HG03025 (cell line): ENCODE data around the gene CABP4.

Experiments used
- ATAC-seq: cut with Tn5 transposase; IDR thresholded peaks from one replicate; pipeline ENCODE4 v1.9.1; 2021; ENCODE audit warnings: mild to moderate bottlenecking, moderate library complexity; ENCODE audit not compliant: unreplicated experiment, low FRiP score

Gene CABP4

DNA sequence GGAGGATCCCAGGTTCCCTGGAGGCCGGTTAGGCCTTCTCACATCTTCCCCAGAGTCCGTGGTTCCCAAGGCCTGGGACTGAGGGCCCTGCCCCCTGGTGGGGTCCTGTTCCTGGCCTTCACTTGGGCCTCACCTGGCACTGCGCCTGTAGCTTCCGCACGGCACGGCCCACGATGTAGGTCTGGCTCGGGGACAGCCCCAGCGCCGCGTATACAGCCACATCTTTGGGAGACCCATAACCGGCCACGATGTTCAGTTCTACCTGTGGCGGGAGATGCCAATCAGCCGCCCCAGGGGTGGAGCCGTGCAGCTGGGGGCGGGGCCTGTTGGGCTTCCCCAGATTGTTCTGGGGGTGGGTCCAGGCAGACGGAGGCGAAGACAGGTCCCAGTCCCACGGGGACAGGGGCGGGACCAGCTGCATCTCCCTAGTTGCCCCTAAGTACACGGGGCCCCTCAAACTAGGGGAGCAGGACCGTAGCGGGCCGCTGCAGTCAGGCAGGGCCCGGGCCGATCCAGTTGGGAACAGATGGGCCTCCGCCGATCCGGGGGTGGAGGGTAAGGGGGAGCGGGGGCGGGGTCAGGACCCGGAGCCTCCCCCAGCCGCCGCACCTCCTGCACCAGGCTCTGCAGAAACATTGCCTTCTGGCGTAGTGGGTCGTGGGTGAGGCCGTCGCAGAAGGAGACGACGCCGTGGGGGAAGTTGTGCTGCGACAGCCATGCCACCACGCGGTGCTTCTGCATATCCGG lies 37.8 kb downstream of the CABP4 start:
- no peak for ATAC-seq

DNA sequence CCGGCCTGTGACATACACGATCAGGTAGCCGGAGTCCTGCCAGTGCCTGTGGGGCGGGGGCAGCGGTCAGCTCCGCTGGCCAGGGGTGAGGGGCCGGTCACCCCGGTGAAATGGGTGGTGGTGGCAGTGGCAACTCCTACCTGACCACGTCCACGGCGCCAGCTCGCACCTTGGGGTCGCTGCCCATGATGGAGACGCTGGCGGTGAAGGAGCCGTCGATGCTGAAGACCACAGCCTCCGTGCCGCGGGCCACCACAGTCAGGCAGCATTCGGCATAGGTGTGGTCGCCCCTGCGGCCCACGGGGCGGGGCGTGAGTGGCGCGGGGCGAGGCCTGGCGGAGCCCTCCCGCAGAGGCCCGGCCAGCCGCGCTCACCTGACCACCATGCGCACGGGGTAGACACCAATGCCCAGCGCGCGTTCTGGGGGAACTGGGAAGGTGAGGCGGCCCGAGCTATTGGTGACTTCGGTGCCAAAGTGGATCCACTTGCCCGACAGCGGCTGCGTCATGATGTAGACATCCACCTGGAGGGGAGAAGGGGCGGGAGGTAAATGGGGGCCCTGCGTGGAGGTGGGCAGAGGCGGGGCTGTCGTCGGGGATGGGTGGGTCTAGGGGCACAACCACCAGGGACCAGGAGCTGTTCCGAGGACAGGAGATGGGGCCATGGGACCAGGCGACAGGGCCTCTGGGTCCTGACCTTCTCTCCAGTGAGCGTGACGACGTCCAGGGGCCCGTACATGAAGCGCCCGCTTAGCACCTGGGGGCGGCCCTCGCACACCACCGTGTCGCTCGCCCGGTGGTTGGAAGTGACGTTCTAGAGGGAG lies 38.6 kb downstream of the CABP4 start:
- no peak for ATAC-seq

DNA sequence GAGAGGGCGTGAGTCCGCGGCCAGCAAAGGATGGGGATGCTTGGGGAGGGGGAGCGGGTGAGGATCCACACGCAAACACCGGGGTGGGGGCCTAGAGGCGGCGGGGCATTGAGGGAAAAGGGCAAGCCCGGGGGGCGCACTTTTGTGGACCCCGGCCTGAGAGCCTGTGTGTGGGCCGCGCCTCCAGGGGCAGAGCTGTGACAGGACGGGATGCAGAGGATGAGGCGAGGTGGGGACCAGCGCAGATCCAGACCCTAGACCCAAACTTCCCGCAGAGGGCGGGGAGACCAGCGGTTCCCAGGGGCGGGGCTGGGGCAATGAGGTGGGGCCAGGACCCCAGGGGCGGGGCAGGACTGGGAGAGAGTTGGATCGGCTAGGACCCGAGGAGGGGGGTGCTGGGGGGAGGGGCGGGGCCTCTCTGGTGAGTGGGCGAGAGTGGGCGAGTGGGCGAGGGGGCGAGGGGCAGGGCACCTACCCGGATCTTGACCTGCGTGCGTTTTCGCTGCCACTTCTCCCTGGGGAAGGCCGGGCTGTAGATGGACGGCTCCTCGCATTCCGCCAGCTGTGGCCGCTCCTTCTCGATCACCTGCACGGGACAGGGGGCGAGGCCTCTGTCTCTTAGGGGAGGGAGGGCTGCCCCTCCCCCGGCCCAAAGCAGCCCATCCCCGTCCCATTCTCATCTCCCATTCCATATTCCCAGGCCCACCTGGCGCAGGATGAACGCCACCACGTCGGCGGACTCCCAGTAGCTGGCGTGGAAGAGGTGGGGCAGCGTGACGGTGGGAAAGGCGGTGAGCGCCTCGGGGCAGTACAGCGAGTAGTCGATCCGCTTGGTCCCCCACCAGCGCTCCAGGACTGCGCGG lies 39.4 kb downstream of the CABP4 start:
- no peak for ATAC-seq

DNA sequence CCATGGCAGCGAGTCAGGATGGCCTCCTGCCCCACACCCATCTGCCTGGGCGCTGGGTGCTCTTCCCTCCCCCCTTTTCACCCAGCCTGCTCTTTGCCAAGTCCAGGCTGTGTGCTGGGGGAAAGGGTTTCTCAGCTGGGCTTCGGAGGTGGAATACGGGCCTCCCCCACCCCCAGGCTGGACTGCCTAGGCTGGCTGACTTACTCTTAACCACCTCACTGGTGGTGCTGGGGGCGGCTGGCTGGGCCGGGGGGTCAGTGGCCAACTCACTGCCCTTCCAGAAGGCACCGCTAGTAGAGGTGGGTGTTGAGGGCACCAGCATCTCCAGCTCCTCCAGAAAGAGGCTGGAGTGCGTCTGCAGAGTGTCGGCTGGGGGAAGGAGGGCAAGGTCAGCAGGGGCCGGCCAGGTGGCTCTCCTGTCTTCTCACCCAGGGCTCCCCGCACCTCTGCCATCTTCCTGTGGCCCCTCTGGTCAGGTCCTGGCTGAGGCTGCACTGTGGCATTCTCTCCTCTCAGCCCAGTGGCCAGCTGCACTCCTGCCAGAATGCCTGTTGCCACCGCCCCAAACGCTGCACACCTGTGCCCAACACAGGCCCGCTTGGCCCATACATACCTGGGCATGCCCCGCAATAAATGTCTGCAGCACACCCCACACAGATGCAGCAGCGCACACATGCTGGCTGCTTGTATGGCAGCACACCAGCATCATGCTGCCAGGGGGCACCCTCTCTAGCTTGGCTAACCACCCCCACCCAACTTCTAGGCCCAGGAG lies 40.3 kb downstream of the CABP4 start:
- no peak for ATAC-seq

DNA sequence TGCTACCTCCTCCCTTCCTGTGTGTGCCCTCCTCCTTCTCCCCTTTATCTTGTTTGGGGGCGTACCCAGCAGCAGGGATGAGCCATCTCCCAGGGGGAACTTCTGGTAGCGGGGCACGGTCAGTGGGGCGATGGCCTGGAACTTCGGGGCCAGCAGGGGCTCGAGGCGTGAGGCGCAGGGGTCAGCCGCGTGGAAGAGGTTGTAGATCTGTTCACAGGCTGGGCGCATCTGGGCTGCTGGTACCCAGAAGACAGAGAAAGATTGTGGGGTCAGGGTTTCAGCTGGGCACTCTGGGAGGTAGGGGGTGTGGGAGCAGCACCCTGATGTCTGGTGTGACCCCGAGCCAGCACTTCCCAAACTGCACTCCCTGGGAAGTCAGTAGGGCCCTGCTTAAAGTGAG lies 41.0 kb downstream of the CABP4 start:
- no peak for ATAC-seq

DNA sequence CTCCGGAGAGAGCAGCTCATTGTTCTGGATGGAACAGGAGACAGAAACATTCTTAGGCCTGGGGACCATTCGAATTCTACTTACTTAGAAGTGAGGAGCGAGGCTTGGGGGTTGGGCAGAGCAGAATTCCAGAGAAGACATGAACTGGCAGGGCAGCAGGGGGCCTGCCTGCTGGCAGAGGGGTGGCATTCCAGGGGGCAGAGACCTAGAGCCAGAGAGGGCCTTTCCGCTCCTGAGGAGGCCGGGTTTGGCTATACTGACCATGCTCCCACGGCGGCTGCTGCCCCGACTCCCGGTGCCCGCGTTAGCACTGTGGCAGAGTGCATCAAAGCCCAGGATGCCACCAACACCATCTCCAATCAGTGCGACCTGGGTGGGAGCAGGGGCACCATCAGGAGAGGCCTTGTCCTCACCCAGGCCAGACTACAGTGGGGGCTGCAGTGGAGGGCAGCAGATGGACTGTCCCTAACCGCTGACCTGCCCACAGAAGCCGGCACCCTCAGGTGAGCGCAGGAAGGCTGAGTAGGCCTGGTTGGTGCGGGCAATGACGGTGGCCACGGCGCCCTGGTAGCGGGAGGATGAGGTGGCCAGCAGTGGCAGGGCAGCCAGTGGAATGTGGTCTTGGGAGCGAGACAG lies 42.6 kb downstream of the CABP4 start:
- no peak for ATAC-seq

DNA sequence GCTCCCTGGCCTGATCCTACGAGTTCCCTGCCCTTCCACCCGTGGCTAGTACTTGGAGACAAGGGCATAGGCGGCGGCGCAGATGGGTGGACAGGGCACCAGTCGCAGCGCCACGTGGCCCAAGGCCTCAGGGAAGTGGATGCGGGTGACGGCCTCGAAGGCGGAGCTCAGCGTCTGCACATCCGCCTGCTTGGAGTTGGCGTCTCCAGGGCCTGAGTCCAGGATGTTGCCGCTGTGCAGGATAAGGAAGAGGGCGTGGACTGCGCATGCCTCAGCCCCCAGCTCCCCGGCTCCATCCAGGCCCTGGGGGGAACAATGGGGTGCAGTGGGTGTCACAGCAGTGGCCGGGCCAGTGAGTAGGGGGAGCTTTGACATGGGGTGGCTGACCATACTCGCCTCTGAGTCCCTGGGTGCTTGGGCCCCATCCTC lies 43.4 kb downstream of the CABP4 start:
- ATAC-seq = no peak

DNA sequence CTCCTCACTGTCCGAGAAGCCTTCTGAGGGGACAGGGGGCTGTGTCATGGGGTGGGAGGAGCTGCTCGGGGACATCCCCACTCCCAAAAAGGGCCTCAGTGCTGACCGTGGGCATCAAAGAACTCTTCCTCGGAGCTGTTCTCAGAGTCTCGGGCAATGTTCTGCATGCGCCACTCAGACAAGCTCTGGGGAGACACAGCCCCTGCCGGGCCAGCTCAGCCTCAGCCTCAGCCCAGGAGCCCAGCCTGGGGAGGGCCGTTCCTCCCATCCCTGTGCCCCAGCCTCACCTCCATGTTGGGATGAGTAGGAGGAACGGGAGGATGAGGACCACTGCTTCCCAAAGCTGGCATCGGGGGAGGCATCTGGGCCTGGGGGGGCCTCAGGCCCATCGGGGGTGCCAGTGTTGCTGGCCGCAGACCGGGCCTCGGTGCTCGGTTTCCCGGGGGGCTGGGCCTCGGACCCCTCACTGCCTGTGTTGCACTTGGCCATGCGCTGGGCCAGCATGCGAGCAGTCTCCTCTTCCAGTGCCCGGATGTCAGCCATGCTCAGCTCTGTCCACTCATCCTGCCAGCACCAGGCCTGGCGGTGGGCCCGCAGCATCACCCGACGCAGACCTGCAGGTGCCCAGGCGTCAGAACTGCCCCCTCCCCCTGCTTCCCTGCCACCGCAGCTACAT lies 44.8 kb downstream of the CABP4 start:
- no peak for ATAC-seq

DNA sequence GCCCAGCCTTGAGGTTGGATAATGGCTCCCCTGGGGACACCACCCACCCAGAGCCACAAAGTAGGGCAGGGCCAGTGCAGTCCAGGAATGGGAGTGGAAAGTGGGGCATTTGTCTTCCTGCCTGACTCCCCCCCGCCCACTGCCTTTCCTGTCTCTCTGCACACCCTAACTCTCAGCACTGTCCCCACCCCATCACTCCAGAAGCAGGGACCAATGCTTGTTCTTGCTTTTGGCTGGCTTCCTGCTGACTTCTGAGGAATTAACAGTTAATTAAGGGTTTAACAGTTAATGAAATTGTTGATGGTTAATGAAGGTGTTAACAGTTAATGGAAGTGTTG lies 45.3 kb downstream of the CABP4 start:
- ATAC-seq = no peak

DNA sequence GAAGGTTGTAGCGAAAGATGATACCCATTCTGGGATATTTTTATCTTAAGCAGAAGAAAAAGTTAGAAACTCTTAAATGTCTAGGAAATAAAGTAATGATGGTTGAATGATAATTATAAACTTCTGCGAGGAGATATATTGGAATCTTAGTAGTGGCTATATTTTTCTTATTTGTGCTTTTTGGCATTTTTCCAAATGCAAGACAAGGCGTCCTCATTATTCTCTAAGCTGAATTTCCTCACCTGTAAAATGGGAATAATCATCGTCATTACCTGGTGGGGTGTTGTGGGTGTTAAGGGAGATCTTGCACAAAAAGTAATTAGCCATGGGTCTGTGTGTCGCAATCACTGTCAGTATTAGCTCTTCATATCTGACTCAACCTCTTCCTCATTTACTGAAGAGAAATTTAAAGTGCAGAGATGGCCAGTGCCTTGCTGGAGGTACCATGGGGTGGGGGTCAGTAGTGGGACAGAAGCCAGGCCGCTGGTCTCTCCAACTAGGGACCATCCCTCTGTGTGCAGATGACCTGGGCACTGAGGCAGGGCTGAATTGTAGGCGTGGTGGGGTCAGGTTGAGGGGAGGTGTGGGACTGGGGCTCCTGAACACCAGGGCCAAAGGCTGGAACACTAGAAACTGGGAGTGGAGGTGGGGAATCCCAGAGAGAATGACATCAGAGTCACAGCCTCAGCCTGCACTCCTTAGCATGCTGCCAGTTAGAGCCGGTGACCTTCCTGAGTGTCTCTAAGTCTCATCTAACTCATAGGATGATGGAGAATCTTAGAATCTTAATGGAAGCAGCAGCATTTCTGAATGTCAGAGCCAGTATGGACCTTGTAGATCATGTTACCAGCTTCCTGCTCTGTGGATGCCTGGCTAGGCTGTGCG lies 45.9 kb downstream of the CABP4 start:
- ATAC-seq = no peak

DNA sequence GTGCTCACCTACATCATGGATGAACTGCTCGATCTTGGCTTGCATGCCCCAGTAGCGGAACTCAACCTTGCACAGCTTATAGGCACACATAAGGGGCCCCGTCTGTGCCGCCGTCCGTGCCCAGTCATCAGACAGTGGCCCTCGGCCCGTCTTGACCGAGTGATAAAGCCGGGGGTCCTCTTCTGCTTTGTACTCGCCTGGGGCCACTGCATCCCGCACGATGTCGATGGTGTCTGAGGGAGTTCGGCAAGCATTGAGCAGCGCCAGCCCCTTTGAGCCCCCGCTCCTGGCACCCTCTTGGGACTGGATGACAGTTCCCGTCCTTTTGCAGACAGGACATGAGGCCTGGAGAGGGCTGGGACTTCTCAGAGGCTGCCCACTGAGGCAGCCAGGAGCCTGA lies 46.7 kb downstream of the CABP4 start:
- ATAC-seq = no peak

DNA sequence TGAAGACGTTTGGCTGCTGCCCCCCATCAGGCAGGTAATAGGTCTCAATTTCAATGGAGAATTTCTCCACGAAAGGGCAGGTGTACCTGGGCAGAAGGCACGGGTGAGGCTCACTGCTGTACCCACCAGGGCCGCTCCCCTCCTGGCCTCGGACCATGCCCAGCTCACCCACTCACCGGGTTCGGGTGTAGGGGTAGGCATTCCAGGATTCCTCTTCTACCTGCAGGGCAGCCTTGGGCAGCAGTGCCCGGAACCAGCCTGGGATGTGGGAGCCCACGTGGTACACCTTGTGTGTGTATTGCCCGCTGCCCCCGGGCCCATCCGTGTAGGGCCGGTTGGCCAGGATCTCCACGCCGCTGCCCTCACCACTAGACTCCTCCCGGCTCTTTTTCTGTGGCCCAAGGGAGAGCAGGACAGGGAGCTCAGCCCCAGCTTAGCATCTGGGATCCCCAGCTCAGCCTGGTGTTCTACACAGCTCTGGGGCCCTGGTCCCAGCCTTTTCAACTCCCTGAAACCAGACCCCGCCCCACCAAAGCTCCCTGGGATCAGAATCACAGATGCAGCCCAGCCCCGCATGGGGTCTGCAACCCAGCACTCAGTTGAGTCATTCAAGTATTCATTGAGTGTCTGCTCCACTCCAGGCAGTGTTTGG lies 47.3 kb downstream of the CABP4 start:
- ATAC-seq = no peak

DNA sequence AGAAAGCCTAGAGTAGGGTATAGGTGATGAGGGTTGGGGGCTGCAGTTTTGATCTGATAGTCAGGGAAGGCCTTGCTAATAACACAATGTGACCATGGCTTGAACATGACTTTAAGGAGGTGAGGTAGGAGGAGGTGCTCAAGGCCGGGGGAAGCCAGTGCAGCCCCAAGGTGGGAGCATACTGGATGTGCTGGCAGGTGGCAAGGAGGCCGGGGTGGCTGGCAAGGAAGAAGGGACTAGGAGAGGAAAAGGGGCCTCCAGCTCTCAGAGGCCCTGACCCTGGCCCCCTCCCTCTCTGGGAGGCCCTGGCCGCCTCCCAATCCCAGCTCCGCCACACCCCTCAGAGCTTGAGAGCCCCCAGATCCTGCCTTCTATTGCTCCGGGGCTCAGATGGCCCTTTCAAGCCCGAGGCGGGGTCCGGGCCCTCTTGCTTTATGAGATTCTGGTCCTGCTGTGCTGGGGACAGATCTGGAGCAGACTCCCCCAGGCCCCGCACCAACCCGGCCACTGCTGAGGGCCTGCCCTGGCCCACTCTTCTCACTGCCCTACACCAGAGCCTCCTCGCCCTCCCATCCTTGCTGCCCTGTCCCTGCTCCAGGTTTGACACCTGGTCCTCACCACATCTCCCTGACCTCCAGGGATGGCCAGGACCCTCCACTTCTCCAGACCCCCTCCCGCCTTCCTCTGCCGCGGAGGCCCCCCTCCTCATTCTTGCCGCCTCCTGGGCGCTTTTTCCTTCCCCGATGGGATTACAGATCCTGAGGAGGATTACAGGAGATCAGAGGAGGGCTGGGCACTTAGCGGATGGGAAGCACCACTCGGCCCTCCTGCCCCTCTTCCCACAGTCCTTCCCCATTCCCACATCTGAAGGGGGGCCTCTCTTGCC lies 48.2 kb downstream of the CABP4 start:
- ATAC-seq = no peak

DNA sequence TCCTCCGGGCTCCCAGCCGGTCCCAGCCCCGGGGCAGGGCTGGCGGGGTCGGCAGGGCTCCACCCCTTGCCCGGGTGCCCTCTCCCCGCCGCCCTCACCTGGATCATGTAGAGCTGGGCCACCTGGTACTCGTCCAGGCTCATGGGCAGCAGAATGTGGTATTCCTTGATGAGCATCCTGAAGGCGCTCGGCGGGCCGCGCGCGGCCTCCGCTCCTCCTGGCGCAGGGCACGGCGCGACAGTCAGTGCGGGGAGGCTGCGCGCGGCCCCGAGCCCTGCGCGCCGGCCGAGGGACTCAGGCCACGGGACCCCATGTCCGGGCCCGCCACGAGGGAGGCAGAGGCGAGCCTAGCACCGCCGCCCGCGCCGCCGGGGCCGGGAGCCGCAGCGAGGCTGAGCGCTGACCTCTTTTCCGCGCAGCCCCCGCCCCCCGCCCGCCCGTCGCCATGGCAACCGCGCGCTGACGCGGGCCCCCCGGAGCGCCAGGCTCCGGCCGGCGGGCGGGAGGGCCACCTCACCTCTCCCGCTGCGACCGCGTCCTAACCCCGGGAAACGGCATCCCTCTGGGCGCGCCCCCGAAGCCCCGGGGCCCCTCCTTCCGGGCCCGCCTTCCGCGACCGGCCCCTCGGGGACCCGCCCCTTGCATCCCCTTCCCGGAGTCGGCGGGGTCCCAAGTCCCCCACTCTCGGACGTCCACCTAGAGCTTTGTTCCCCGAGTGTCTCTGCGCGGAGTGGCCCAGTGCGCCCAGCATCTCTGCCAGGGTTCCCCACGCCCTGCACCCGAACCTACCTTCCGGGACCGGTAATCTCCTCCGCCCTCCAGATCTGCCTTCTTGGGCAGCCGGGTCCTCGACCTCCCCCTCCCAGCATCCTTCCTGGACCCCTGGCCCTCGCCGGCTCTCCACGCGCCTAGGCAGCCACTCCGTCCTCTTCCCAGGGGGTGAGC lies 49.1 kb downstream of the CABP4 start:
- ATAC-seq = no peak

DNA sequence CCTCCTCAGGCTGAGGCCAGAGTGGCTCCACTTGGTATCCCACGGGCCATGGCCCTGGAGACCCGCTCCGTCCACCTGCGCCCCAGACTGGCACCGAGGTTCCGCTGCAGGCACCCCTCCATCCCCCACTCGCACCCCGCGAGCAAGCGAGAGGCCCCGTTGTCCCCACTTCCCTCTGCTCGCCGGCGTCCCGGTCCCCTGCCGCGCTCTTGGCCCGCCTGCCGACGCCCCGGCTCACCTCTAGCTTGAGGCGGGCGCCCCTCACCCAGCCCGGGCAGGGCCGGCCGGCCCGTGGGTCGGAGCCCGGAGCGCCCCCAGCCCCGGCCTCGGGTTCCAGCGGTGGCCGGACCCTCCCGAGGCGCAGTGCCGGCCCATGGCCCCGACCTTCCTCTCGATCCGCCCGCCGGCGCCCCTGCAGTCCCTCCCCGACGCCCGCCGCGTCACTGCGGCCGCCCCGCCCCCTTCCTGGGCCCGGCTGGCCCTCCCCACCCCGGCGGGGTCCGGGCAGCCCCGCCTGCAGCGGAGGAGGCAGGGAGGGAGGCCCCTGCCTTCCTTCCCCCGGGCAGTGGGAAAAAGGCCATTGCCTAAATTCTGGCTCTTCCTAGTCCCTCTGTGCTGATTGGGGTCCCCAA lies 49.9 kb downstream of the CABP4 start, which contains the start of gene PITPNM1:
Gene PITPNM1, minus strand, starts transcription at position 414 of the 632 bp plus-strand sequence. CDS start 1,183 bp downstream, outside the sequence.
- ATAC-seq = no peak
